ENCODE measurements around the gene PPP2R5D. TPM values are rescaled to one million over a fixed set of nuclear protein-coding genes. Genes with fewer than 3 reads are reported as not detected.
"Not testable (repeated sequence)": the region's sequence is repeated elsewhere in the genome, so short reads cannot be mapped to it uniquely, and the experiment has no call there.

PPP2R5D gene
- total RNA-seq, 4 donors from 2014 or later = 35.1 to 51.9 (median 41.6) TPM

DNA sequence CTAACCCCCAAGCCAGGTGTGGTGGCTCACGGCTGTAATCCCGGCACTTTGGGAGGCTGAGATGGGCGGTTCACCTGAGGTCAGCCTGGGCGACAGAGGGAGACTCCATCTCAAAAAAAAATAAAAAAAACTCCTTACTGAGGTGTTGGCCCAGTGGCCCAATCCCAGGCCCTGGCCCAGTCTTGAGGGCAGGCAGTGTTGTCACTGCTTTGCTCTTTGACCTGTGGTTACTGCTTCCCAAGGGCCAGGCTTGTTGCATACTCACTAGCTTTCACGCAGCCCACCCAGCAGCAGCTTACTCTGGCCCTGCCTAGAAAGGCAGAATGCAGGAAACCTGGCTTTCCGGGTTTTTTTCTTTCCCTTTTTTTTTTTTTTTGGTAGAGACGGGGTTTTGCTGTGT lies 41.9 kb upstream of the PPP2R5D start:
- Histone ChIP-seq H3K36me3 (peaks cover 55% of the 10 kb centered on the region), H3K27me3 (no peaks in the 10 kb centered on the region), H3K9me3 (no peaks in the 10 kb centered on the region), H3K4me3 (no peak overlapping the region), H3K27ac (no peak overlapping the region), H3K4me1 (no peaks in the 10 kb centered on the region)
- WGBS = 86% methylated on average over 7 of the region's 7 CpGs
- TF ChIP-seq POLR2A (IDR thresholded peaks at IDR 0.05) (no peak), EP300 (IDR thresholded peaks at IDR 0.05) (no peak), POLR2AphosphoS5 (IDR thresholded peaks at IDR 0.05) (no peak)
- TF ChIP-seq, protein P1, sequence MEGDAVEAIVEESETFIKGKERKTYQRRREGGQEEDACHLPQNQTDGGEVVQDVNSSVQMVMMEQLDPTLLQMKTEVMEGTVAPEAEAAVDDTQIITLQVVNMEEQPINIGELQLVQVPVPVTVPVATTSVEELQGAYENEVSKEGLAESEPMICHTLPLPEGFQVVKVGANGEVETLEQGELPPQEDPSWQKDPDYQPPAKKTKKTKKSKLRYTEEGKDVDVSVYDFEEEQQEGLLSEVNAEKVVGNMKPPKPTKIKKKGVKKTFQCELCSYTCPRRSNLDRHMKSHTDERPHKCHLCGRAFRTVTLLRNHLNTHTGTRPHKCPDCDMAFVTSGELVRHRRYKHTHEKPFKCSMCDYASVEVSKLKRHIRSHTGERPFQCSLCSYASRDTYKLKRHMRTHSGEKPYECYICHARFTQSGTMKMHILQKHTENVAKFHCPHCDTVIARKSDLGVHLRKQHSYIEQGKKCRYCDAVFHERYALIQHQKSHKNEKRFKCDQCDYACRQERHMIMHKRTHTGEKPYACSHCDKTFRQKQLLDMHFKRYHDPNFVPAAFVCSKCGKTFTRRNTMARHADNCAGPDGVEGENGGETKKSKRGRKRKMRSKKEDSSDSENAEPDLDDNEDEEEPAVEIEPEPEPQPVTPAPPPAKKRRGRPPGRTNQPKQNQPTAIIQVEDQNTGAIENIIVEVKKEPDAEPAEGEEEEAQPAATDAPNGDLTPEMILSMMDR (IDR thresholded peaks at IDR 0.05) = no peak
- DNase-seq (ENCODE audit: low spot score in 2 of 2) = no peak

DNA sequence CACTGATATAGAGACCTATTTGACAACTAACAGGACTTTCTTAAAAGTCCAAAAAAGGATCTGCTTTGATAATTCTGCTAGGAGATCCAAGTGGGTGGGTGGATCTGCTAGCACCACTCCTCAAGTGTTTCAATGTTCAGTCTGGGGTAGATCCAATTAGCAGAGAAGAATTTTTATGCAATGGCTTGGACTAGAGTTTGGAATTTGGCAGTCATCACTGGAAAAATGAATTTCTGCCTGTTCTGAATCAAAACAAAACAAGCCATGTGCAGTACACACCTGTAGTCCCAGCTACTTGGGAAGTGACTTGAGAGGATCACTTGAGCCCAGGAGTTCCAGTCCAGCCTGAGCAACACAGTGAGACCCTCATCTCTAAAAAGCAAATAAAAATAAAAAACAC lies 36.4 kb upstream of the PPP2R5D start:
- no peaks in the 10 kb centered on the region for H3K9me3 ChIP-seq
- no peak overlapping the region for H3K27ac ChIP-seq
- TF ChIP-seq EP300 (IDR thresholded peaks at IDR 0.05) = no peak
- TF ChIP-seq, protein P1 (IDR thresholded peaks at IDR 0.05) = no peak
- no peak for TF ChIP-seq POLR2A (IDR thresholded peaks at IDR 0.05)
- TF ChIP-seq POLR2AphosphoS5 (IDR thresholded peaks at IDR 0.05) = no peak
- peaks cover 12% of the 10 kb centered on the region for H3K36me3 ChIP-seq
- no peaks in the 10 kb centered on the region for H3K4me1 ChIP-seq
- DNase-seq (ENCODE audit: low spot score in 2 of 2) = no peak
- H3K27me3 ChIP-seq = no peaks in the 10 kb centered on the region
- no peak overlapping the region for H3K4me3 ChIP-seq

- H3K27ac ChIP-seq = no peak overlapping the region
- no peaks in the 10 kb centered on the region for H3K36me3 ChIP-seq
- WGBS = 96% methylated on average over 4 of the region's 4 CpGs
- DNase-seq (ENCODE audit: low spot score in 2 of 2) = no peak
- no peak for TF ChIP-seq POLR2AphosphoS5 (IDR thresholded peaks at IDR 0.05)
- TF ChIP-seq, protein P1 (IDR thresholded peaks at IDR 0.05) = no peak
- TF ChIP-seq POLR2A (IDR thresholded peaks at IDR 0.05) = no peak
- TF ChIP-seq EP300 (IDR thresholded peaks at IDR 0.05) = no peak
- H3K4me1 ChIP-seq = no peaks in the 10 kb centered on the region
- H3K27me3 ChIP-seq = no peaks in the 10 kb centered on the region
- no peak overlapping the region for H3K4me3 ChIP-seq
- H3K9me3 ChIP-seq = no peaks in the 10 kb centered on the region
Observed at GRCh38 chr6:42952389-42952788, 32.0 kb upstream of the PPP2R5D start.

DNA sequence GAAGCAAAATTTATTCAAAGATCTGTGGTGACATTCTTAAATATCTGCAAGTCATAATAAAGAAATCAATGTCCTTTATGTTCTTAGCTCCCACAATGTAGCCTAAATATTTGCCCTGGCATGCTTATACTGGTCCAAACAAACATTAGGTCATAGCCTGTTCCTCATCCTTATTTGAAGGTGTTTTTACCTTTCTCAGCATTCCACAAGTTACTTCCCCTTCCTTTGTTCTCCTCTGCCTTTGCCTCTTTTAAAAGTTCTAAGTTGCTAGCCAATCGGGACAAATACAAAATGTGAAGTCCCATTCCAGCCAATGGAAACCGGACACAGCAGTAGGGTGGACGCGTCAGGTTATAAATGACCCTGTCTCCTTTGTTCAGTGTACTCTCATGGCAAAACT lies 30.0 kb upstream of the PPP2R5D start:
- not testable (repeated sequence) for H3K27ac ChIP-seq; H3K4me1 ChIP-seq; H3K4me3 ChIP-seq; H3K36me3 ChIP-seq; DNase-seq (ENCODE audit: low spot score in 2 of 2); H3K27me3 ChIP-seq; H3K9me3 ChIP-seq
- WGBS = 92% methylated on average over 4 of the region's 4 CpGs

DNA sequence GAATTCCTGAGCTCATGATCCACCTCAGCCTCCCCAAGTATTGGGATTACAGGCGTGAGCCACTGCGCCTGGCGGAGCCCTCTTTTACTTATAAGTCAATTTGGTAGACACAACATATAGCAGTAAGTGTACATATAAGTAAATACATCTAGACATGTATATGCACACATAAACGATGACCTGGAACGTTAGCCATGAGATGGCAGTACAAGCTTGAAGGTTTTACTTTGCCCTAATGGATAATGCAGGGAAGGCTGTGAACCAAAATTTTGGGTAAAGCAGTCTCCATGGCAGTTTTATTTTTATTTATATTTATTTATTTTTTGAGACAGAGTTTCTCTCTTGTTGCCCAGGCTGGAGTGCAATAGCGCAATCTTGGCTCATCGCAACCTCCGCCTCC lies 26.2 kb upstream of the PPP2R5D start:
- Histone ChIP-seq H3K4me1 (peaks cover 16% of the 10 kb centered on the region), H3K4me3 (no peak overlapping the region), H3K27me3 (no peaks in the 10 kb centered on the region), H3K36me3 (no peaks in the 10 kb centered on the region), H3K9me3 (no peaks in the 10 kb centered on the region), H3K27ac (no peak overlapping the region)
- TF ChIP-seq, protein P1 (IDR thresholded peaks at IDR 0.05) = no peak
- WGBS = 83% methylated on average over 8 of the region's 8 CpGs
- DNase-seq (ENCODE audit: low spot score in 2 of 2) = no peak

DNA sequence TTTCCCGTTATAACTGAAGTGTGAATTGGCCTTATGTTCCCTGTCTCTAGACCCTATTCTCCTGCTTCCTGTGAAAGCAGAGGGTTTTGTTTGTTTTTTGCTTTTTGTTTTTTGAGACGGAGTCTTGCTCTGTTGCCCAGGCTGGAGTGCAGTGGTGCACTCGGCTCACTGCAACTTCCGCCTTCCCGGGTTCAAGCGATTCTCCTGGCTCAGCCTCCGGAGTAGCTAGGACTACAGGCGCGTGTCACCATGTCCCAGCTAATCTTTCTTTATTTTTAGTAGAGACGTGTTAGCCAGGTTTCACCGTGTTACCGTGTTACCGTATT lies 24.5 kb upstream of the PPP2R5D start:
- WGBS = 38% methylated on average over 13 of the region's 13 CpGs
- no peak for DNase-seq (ENCODE audit: low spot score in 2 of 2)
- Histone ChIP-seq H3K36me3 (peaks cover 16% of the 10 kb centered on the region), H3K4me1 (peaks cover 16% of the 10 kb centered on the region), H3K27ac (no peak overlapping the region), H3K27me3 (no peaks in the 10 kb centered on the region), H3K4me3 (peak overlapping the region; percentile 52), H3K9me3 (no peaks in the 10 kb centered on the region)
- TF ChIP-seq, protein P1 (IDR thresholded peaks at IDR 0.05) = no peak
- TF ChIP-seq POLR2A (IDR thresholded peaks at IDR 0.05) (no peak), EP300 (IDR thresholded peaks at IDR 0.05) (no peak), POLR2AphosphoS5 (IDR thresholded peaks at IDR 0.05) (no peak)
